Fibroblast of skin of left biceps (primary cell): ENCODE results near the gene ATP9A.
"Not testable (repeated sequence)": the region's sequence is repeated elsewhere in the genome, so short reads cannot be mapped to it uniquely, and the experiment has no call there.

Experiments
- DNase-seq, 2 experiments: peaks; one replicate each; pipeline ENCODE4 v3.0.0-alpha.2; 2013; ENCODE audit warnings: low read depth in 2 of 2

Gene ATP9A

GRCh38 chr20:51791626-51792025 is 23.4 kb upstream of the ATP9A start:
- no peak for DNase-seq

GRCh38 chr20:51790256-51790655 is 22.1 kb upstream of the ATP9A start:
- no peak for DNase-seq

GRCh38 chr20:51789434-51789833 is 21.2 kb upstream of the ATP9A start:
- DNase-seq: no peak

GRCh38 chr20:51788822-51789221 is 20.6 kb upstream of the ATP9A start:
- no peak for DNase-seq

GRCh38 chr20:51784299-51784698 is 16.1 kb upstream of the ATP9A start:
- no peak for DNase-seq

DNA sequence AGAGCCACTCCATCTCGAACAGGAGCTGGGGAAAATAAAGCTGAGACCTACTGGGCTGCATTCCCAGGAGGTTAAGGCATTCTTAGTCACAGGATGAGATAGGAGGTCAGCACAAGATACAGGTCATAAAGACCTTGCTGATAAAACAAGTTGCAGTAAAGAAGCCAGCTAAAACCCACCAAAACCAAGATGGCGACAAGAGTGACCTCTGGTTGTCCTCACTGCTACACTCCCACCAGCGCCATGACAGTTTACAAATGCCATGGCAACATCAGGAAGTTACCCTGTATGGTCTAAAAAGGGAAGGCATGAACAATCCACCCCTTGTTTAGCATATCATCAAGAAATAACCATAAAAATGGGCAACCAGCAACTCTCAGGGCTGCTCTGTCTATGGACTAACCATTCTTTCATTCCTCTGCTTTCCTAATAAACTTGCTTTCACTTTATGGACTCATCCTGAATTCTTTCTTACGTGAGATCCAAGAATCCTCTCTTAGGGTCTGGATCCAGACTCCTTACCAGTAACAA is 10.1 kb upstream of the ATP9A start:
- DNase-seq: not testable (repeated sequence)

DNA sequence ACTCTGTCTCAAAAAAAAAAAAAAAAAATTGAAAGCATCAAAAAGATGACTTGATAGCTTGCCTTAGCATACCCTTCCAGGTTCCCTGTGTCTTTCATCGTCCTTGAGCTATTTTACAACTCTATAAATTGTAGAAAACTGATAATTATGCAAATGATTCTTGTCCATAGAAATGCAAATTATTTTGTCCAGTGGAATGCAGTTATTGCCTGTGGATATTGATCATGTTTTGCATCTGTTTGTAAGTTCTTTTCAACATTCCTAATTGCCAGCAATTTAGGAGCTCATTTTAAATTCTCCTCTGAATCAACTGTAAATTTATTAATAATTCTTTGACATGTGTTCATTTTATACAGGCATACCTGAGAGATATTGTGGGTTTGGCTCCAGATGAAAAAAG is 7.1 kb upstream of the ATP9A start:
- no peak for DNase-seq

- DNase-seq: no peak
Observed at GRCh38 chr20:51772236-51772635, 4.0 kb upstream of the ATP9A start.

DNA sequence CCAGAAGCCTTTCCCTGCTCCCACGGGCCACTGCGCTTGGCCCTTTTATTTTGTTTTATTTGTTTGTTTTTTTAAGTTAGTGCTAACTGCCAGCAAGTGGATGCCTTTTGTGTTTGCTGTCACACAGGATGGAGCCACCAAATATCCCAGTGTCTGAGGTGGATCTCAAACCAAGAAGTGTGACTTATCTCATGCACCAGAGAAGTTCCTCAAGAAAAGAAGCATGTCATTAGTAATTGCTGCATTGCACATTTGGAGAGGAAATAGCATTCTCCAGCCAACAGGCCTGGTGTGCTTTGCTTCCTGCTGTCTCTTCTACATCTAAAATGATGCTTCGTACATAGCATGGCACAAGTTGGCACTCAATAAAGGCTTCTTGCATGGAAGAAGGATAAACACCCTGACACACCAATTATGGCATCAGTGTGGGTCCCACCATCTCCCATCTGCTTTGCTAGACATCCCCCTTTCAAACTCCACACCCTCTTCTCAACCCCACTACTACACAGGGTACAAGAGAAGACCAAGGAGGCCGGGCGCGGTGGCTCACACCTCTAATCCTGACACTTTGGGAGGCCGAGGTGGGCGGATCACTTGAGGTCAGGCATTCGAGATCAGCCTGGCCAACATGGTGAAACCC is 1.9 kb upstream of the ATP9A start:
- no peak for DNase-seq

DNA sequence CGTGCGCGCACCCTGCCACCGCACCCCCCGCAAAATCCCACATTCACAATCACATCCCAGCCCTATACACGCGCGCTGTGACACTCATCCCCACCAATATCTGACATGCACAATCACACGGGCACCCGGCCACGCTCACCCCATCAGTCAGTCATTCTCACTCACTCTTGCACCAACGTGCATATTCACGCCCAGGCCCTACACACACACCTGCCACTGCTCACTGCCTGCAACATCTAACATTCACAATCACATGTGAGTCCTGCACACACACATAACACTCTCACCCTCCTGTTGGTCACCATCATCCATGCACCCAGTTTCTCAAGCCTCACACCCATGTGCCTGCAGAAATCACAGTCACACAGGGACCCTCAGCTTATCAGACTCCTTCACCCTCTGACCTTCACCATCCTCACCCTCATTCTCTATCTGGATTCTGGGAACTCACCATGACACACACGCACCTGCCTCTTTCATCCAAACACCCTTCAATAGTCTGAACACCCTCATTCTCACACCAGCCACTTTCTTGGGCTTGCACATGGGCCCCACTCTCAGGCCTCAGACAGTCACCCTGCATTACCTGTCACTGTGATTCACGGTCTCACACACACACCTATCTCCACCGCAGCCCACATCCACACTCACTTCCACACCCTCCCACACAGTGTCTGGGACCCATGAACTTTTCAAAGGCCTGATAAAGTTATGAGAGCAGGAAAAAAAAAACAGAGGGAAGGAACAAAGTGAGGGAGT is 748 bp upstream of the ATP9A start:
- DNase-seq: no peak

- no peak for DNase-seq
Observed at GRCh38 chr20:51766994-51767866, 960 bp downstream of the ATP9A start.

DNA sequence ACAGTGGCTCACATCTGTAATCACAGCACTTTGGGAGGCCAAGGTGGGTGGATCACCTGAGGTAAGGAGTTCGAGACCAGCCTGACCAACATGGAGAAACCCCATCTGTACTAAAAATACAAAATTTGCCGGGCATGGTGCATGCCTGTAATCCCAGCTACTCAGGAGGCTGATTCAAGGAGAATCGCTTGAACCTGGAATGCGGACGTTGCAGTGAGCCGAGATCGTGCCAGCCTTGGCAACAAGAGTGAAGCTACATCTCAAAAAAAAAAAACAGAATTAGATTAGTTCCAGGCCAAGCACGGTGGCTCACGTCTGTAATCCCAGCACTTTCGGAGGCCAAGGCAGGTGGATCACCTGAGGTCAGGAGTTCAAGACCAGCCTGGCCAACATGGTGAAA is 2.8 kb downstream of the ATP9A start:
- DNase-seq: not testable (repeated sequence)

- no peak for DNase-seq
Observed at GRCh38 chr20:51763965-51764602, 4.1 kb downstream of the ATP9A start.

DNA sequence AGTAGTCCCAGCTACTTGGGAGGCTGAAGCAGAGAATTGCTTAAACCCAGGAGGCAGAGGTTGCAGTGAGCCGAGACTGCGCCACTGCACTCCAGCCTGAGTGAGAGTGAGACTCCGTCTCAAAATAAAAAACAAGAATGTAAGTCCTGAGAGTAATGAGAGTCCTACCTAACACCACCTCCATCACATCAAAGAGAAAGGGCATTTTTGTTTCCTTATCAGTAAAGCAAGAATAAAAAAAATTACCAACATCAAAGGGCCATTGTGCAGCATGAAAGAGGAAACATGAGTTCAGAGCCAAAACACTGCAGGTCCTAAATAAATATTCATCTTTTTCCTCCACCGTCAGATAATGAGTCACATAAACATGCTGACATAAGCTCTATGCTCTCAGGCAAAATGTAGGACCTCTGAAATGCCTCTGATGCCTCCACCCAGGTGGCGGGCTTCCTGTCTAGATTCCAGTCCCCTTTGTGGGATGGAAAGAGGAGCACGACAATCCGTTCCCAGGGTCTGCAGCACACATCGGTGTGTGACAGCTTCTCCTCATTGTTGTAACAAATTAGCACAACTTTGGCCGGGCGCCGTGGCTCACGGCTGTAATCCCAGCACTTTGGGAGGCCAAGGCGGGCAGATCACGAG is 7.2 kb downstream of the ATP9A start:
- no peak for DNase-seq

DNA sequence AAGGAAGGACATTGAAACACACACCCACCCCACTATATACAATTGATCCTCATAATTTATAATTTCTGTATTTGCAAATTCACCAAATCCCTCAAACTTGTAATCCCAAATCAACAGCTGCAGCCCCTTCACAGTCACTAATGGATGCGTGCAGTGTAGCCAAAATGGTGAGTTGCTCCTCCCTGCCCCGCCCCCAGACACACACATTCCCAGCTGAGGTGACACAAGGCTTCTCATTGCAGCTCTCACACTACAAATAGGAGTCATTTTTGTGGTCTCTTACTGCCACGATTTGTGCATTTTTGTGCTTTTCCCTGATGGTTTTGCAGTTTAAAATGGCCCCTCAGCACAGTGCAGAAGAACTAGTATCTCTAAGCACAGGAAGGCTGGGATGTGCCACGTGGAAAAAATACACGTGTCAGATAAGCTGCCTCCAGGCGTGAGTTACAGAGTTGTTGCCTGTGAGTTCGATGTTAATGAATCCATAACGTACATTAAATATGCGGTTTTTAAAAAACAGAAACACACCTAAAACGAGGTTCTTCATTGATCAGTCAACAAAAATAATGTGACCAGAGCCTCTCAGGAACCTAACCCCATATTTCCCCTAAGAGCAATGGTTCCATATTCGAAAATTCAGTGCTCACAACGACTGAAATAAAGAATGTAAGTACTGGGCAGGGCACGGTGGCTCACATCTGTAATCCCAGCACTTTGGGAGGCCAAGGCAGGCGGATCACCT is 8.2 kb downstream of the ATP9A start:
- no peak for DNase-seq

DNA sequence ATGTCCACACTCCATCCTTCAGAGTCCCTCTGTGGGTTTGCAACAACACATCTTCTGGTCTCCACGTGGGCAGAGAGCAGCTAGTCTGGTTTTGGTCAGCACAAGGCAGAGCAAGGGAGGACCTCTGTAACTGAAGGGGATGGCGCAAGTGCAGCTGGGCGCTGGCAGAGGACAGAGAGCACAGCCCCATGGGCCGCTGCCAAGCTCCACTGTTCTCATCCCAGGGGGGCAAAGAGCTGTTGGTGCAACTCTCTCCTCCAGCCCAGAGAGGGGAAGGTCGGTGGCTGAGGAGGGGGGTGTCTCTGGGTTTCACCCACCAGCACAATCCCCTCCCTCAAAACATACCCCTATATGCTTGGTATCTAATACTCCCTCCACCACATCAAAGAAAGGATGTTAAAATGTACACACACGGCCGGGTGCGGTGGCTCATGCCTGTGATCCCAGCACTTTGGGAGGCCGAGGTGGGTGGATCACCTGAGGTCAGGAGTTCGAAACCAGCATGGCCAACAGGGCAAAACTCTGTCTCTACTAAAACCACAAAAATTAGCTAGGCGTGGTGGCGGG is 9.1 kb downstream of the ATP9A start:
- no peak for DNase-seq

- DNase-seq: no peak
Observed at GRCh38 chr20:51757226-51757625, 11.0 kb downstream of the ATP9A start.

DNA sequence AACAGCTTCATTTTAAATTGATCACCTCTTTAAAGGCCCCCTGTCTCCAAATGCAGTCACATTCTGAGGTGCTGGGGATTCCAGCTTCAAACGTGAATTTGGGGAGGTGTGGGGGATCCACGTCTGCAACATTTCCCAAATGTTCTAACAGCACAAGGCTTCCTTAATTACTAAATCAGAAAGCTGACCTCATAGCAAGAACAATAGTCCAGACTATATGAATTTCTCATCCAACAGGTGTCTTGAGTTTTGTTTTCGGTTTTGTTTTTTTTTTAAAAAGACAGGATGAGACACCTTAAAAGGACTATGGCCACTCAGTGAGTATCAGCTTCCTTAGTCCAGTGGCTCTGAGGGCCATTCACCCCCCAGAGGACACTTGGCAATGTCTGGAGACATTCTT is 11.5 kb downstream of the ATP9A start:
- DNase-seq: no peak

DNA sequence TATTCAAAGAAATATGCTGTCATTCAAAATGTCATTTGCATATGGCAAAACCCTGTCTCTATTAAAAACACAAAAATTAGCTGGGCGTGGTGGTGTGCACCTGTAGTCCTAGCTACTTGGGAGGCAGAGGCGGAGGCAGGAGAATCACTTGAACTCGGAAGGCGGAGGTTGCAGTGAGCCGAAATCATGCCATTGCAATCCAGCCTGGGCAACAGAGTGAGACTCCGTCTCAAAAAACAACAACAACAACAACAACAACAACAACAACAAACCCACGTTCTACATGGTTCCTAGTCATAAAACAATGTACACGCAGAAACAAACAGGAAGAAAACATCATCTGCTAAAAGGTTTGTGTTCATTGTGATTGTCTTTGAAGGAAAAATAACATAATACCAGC is 15.0 kb downstream of the ATP9A start:
- DNase-seq: not testable (repeated sequence)

- DNase-seq: peak; percentile 69 to 74
Observed at GRCh38 chr20:51752343-51752951, 15.7 kb downstream of the ATP9A start.
